Stimulated activated CD4-positive, alpha-beta T cell treated with anti-CD3 and anti-CD28 coated beads, Interleukin-2, amount 100 ng/mL, for 24 hours (primary cell): ENCODE data around the gene ETFDH.
A peak's percentile ranks its signal among the peaks of the same experiment; 100 is the strongest.
"Not testable (repeated sequence)": the region's sequence is repeated elsewhere in the genome, so short reads cannot be mapped to it uniquely, and the experiment has no call there.

Experiments used
- DNase-seq, 2 donors: peaks; one replicate each; pipeline ENCODE4 v3.0.0-alpha.2; 2020

ETFDH gene

DNA sequence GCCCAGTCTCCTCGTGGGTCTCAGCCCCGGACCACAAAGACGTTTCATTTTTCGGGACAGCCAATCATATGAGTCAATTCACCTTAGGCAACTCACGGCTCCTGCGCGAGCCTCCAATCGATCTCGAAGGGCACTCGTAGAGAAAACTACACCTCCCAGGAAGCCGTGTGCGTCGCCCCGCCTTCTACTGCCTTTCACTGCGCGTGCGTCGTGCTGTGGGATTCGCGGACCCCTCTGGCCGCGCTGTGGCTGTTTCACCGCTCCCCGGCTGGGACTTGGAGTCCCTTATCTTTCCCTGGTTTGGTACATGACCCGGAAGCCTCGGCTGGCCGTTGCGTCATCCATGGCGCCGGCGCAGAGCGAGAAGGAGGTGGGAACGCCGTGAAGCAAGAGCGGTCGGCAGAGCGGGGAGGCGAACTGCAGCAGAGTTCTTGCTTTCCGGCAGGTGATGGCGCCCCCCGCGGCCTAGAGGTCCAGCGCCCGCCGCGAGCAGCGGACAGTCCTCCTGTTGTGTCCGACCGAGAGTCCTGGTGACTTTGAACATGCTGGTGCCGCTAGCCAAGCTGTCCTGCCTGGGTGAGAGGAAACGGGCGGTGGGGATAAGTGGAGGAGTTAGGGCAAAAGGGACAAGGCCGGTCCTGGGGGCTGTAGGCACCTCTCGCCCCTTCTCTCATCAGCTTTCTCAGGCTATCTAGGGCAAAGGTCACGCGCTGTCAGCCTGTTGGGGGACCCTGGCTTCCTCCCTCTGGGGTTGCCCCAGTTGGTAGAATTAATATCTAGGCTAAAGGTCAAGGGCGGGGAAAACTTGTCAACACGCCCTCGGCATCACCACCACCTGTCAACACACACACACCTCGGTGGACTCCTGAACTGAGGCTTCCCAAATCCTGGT, at the start of gene ETFDH:
Gene ETFDH (plus strand): TSS at position 382 of the 892 bp plus-strand sequence. CDS start 161 bp downstream, at position 543.
- peak; percentile 96 to 98 for DNase-seq

DNA sequence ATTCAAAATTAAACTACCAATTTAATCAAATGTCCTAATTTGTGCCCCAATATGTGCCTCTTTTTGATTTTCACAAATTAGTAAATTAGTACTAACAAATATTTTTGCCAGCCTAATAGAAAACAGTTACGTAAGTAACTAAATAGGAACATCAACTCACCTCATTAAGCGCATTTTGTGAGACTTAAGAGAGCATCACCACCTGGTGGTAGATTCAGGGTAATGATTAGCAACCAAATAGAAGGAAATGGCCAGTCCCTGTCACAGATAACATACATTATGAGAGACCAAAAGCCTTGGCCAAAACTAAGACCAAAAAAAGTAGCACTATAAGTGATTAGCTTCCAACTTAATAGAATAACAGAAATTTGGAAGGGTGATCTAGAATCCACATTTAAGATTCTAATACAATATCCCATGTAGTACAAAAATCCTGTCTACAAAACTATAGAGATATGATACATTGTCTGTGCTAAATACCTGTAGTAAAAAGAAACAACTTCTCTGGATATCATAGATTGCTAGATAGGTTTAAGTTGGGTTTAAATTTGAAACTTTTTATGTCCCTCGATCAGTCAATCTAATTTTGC, 47.1 kb upstream of the ETFDH start:
- no peak for DNase-seq

DNA sequence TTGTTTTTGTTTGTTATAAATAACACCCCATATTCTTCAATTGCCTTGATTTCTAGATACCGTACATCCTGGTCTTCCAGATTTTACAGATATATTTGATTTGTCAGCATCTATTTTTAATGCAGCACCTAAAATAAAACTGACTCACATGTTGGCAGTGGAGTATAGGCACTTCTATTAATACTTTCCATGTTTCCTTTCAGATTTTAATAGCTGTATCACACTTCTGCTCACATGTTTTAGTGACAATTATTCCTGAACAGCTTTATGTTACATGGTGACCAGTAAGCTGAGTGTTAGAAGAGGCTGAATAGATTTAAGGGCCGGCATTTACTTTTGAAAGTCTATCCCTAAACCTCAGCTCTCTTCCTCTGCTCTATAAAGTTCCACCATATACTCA, 46.6 kb upstream of the ETFDH start:
- DNase-seq = no peak

DNA sequence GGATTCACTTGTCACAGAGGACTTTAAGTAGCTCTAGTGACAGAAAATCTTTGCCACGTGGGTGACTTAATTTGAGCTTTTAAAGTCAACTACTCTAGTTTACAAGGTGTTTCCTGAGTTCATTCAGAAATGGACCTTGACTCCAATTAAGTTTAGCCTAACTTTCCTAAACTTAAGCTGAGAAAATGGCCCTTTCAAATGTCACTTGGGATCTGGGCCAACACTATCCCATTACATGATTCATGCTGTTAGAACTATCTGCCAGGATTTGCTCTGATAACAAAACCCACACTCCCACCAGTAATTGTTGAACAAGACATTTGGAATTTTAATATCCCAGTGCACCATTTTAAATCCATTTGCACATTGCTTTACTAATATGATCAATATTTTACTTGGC, 41.2 kb upstream of the ETFDH start:
- DNase-seq = no peak

DNA sequence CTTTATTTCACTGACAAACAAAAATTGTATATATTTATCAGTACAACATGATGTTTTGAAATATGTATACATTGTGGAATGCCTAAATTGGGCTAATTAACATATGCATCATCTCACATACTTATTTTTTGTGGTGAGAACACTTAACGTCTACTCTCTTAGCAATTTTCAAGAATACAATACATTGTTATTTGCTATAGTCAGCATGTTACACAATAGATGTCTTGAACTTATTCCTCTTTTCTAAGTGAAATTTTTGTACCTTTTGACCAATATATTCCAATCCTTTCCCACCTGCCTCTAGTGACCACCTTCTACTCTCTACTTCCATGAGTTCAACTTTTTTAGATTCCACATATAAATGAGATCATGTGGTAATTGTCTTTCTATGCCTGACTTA, 35.5 kb upstream of the ETFDH start:
- DNase-seq = no peak

DNA sequence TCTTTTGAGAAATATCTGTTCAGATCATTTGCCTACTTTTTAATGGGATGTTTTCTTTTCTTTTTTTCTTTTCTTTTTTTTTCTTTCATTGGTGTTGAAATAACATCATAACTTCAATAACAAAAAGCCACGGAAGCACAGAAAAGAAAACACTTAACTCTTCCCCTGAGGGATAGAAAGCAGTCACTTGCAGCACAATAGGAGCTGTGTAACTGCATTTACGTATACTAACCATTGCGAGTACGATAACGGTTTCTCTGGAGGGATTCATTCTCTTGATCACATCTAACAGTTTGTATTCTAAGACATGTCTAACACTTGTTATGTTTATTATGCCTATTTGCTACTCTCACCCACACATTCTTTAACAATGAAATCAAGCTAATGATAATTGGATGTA, 27.7 kb upstream of the ETFDH start:
- no peak for DNase-seq

DNA sequence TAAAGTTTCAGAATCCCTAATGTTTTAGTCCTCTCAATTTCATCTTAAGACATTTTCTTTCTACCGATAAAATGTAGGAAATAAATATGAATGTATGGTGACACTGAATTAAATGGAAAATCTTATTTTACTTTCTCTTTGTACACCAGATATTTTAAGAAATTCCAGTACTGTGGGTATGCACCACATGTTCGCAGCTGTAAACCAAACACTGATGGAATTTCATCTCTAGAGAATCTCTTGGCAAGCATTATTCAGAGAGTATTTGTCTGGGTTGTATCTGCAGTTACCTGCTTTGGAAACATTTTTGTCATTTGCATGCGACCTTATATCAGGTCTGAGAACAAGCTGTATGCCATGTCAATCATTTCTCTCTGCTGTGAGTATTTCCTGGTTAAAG, 27.3 kb upstream of the ETFDH start:
- DNase-seq = no peak

DNA sequence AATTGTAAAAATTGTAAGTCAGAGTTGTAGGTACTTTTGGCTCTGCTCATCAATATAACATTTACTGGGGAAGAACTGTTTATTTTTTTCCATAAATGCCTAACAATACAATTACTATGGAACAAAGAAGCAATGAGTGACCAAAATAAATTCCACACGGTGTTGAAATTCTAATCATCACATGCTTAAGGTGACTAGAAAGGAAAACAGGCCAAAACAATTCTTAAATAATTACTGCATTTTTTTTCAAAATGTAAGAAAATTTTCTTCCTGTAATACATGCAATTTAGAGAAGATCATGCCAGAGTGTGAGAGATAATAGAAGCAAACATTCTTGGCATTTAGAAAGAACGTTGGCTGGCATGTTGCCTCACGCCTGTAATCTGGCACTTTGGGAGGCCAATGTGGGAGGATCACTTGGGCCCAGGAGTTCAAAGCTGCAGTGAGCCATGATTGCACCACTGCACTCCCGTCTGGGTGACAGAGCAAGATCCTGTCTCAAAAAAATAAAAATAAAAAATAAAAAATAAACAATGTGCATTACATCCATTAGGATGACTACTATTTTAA, 22.9 kb upstream of the ETFDH start:
- no peak for DNase-seq

DNA sequence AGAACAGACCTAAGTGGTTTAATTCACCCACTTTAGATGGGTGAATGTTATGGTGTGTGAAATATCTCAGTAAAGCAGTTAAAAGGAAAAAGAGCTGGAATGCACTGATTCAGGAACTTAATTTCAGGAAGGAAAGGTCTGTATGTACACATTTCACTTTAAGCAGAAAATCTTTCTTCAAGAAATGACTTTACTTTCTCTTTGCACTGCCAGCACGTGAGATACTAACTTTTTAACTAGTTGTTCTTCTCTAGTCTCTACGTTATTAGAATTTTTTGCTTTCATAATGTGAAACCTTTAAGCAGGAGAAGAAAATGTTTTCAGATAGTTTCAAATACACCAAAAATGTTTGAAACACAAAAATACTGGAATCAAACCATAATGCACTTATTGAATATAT, 19.2 kb upstream of the ETFDH start:
- no peak for DNase-seq

DNA sequence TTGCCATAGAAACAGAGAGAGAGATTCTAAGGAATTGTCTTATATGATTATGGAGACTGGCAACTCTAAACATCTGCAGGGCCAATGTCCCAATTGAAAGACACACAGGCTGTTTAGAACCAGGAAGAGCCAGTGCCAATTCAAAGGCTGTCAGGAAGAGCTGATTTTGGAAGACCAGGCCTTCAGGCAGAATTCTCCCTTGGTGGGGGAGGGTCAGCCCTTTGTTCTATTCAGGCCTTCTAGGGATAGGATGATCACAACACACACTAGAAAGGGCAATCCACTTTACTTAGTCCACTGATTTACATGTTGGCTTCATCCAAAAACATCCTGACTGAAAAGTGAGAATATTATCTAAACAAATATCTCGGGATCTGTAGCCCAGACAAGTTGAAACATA, 15.7 kb upstream of the ETFDH start:
- no peak for DNase-seq

DNA sequence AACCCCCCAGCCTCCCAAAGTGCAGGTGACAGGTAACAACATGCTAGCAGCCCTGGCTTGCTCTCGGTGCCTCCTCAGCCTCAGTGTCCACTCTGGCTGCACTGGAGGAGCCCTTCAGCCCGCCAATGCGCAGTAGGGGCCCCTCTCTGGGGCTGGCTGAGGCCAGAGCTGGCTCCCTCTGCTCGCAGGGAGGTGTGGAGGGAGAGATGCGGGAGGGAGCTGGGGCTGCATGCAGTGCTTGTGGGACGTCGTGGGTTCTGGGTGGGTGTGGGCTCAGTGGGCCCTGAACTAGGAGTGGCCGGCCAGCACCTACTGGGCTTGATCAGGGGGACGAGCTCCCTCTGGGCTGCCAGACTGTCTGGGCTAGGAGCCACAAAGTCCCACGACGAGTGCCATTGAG, 14.8 kb upstream of the ETFDH start:
- DNase-seq = no peak

DNA sequence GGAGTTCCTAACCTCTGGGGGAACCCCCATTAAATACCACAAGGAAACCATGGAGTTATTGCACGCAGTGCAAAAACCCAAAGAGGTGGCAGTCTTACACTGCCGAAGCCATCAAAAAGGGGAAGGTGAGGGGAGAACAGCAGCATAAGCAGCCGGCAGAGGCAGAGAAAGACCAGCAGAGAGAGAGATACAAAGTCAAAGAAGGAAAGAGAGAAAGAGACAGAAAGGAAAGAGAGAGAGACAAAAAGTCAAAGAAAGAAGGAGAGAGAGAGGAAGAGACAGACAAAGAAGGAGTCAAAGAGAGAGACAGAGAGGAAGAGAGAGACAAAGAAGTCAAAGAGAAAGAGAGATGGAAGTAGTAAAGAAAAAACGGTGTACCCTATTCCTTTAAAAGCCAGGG, 8.8 kb upstream of the ETFDH start:
- not testable (repeated sequence) for DNase-seq

DNA sequence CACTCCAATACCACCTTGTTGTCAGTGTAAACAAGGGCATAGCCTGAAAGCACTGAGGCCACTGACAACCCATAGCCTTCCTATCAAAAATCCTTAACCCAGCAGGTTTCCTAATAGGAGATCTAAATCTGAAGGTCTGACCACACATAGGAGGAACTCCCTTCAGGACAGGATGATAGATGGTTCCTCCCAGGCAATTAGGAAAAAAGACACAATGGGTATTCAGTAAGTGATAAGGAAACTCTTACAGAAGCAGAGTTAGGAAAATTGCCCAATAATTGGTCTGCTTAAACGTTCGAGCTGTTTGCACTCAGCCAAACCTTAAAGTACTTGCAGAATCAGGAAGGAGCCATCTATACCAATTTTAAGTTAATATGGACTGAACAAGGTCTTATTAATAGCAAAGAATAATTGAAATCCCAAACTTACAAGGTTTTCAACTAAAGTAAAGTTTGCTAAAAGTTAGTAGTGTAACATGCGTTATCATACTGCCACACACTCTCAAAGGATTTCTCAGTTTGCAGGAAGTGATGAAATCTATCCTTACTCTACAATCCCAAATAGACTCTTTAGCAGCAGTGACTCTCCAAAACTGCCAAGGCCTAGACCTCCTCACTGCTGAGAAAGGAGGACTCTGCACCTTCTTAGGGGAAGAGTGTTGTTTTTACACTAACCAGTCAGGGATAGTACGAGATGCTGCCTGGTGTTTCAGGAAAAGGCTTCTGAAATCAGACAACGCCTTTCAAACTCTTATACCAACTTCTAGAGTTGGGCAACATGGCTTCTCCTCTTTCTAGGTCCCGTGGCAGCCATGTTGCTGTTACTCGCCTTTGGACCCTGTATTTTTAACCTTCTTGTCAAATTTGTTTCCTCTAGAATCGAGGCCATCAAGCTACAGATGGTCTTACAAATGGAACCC, 8.1 kb upstream of the ETFDH start:
- not testable (repeated sequence) for DNase-seq

DNA sequence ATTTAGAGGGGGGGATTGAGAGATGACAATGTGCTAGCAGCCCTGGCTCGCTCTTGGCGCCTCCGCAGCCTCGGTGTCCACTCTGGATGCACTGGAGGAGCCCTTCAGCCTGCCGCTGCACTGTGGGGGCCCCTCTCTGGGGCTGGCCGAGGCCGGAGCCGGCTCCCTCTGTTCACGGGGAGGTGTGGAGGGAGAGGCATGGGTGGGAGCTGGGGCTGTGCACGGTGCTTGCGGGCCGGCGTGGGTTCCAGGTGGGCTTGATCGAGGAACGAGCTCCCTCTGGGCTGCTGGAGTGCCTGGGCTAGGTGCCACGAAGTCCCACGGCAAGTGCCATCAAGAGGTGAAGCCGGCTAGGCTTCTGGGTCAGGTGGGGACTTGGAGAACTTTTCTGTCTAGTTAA, 7.3 kb upstream of the ETFDH start:
- DNase-seq = no peak

DNA sequence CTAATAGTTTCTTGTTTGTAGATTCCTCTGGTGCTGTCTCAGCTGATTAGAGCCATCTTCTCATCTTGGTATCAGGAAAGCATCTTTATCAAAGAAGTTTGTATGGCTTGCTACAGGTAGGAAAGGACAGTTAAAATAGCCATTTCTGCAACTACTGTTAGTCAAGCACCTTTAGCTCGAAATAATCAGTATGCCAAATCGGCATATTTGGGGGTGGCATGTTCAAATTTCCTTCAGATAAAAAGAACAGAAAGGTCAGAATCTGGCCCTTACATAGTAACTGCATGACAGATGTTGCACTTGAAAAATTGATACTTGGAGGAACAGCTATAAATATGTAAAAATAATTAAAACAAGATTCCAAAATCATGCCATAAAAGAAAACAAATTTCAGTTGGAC, 5.2 kb upstream of the ETFDH start:
- DNase-seq = no peak

DNA sequence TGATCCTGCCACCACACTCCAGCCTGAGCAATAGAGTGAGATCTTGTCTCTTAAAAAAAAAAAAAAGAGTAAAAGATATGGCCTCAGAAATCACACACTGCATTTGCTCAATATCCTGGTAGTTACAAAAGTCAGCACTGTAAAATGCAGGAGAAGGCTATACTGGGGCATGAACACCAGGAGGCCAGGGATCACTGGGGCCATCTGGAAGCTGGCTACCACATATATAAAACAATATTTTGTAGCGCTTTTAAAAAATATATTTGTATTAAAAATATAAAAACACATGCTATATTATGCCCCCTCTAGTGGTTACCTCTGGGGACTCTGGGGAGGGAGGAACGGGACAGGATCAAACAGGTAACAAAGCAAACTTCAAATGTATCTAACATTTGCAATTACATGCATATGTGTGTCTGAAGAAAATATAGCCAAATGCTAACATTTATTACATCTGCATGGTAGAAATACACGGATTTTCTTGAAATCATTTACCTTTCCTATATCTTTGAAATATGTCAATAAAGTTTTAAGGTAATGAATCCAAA, 4.4 kb upstream of the ETFDH start:
- peak; percentile 28 to 29 for DNase-seq

DNA sequence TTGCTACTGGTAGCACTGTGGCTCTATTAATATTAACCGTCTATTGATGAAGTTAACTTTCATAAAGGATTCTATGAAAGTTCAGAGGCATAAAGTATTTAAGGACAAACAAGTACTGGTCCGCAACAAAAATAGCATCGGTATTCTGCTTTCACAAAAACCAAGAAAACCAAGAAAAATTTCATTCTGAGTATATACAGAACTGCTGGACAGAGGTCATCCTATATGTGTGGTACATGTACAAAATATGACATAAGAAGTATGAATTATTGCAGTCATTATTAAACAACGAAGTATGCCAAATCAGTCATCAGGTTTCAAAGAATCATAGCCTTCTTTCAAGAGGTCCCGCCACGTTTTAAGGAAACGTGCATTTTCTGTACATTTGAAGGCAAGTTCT, 2.8 kb upstream of the ETFDH start:
- no peak for DNase-seq

DNA sequence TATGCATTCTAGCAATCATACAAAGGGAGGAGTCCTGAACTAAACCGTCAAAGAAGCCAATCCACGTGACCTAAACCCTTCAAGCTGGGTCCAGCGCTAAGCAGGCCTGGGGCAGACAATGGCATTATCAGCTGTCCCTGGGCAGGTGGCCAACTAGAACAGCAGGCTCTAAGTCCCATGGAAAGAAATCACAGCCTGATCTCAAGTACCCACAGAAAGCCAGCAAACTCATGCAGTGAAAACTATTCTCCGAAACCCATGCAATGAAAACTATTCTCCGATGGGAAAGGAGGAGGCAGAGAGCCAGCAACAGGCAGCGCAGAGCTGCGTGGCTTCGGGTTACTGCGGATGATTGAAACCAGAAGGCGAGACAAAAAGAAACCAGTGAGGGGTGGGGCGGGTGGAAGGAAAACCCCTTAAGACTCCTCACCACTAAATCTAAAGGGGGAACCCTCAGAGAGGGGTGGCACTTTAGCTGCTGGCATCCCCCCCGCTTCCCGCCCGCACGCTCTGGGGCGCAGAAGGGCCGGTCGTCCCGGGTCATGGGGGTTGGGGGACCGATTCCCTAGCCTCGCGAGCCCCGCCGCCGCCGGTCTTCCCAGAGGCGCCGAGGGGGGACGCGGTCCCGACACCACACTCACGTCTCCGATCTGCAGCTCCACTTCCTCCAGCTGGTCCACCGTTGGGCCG, 976 bp upstream of the ETFDH start:
- peak; percentile 64 to 68 for DNase-seq

DNA sequence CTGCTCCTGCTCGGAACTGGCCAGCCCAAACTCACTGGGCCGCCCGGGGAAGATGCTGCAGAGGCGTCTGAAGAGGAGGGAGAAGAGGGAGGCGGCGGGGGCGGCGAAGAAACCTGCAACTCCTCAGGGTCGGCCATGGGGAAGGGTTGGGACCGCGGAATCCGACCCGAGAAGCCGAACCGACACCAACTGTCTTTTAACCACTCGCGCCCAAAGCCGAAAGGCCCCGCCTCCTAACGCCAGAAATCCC, 506 bp upstream of the ETFDH start, which contains the start of gene C4orf46:
Gene C4orf46 (minus strand): TSS at position 223 of the 250 bp plus-strand sequence. CDS start 86 bp downstream, at position 137.
- DNase-seq = no peak

DNA sequence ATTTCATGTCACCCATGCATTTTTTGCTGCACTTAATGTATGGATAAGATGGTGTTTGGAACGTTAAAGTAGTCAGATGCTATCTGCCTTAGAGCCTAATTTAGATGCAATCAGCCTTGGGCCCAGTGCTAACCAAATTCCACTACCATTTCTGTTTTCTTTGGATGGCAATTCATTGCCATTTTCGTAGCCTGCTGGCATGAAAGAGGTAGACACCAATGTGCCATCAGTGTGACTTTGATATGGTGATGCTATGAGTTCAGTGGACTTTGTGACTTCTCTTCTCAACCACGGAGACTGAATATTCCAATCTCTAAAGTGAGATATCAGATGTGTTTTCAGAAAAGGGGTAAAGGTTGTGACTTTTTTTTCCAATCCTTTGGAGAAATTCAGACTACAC, 1.5 kb downstream of the ETFDH start:
- DNase-seq = no peak

DNA sequence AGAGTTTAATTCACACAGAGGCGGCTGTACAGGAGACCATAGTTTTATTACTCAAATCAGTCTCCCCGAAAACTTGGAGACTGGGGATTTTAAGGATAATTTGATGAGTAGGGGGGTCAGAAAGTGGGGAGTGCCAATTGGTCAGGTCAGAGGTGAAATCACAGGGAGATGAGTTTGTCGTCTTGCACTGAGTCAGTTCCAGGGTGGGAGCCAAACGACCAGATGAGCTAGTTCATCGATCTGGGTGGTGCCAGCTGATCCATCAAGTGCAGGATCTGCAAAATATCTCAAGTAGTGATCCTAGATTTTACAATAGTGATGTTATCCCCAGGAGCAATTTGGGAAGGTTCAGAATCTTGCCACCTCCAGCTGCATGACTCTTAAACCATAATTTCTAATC, 4.0 kb downstream of the ETFDH start:
- no peak for DNase-seq

DNA sequence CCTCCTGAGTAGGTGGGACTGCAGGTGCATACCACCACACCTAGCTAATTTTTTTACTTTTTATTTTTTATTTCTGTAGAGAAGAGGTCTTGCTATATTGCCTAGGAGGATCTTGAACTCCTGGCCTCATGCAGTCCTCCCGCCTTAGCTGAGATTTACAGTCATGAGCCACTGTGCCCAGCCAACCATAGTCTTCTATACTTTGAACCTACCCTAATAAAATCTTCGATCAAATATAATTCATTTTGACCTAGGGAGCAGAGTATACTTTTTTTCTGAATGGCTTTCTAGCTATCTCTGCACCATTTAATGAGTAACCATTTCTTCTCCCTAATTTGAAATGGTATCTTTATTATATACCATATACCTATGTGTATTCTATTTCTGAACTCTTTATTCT, 6.7 kb downstream of the ETFDH start:
- DNase-seq = no peak
